B cell (primary cell): Measurements from ENCODE around the gene ASCL5. TPM values are rescaled to one million over a fixed set of nuclear protein-coding genes. Genes with fewer than 3 reads are reported as not detected.

Experiments
- ATAC-seq: fragments of 200-7000 bp; cut with Tn5 transposase; one replicate; pipeline ENCODE4 v1.10.0; 2021; ENCODE audit warnings: low read depth, mild to moderate bottlenecking, moderate number of reproducible peaks, moderate library complexity
- CTCF ChIA-PET: fragments of 350-600 bp; sonication (Branson Sonifier 250); formaldehyde crosslinking; loops from one replicate; lab custom pipeline; 2021; ENCODE audit warnings: antibody characterized with exemption, inconsistent platforms; lab: Charles Lee
- POLR2A ChIA-PET: fragments of 350-600 bp; sonication (Branson Sonifier 250); formaldehyde crosslinking; loops from one replicate; lab custom pipeline; 2021; ENCODE audit warnings: antibody characterized with exemption; lab: Charles Lee
- DNase-seq: peaks from one replicate; pipeline ENCODE4 v3.0.0; 2013
- H2AFZ ChIP-seq: 2 replicates; pipeline ENCODE4 v1.6.1; 2012; ENCODE audit warnings: mild to moderate bottlenecking, low read depth, low read length; ENCODE audit not compliant: insufficient read depth, poor library complexity, severe bottlenecking
- H3K27ac ChIP-seq, 2 donors: 1 replicate in 1 of 2; 2 replicates in 1 of 2; pipeline ENCODE4 v1.5.1; 2012 to 2013; ENCODE audit warnings: low read length in 2 of 2, mild to moderate bottlenecking in 2 of 2, moderate library complexity in 1 of 2
- H3K27me3 ChIP-seq, 4 experiments: fragments of 200-600 bp in 1 of 4; sonication (generic) in 1 of 4; replicated peaks in 1 of 4; 1 replicate in 2 of 4; 2 replicates in 2 of 4; pipeline versions ENCODE4 v1.6.1 to v1.7.0; 2013 to 2016; ENCODE audit warnings: low read length in 3 of 4, mild to moderate bottlenecking in 2 of 4, mixed read lengths in 1 of 4, moderate library complexity in 1 of 4; ENCODE audit not compliant: insufficient read depth in 4 of 4, control insufficient read depth in 3 of 4; ENCODE audit errors: control extremely low read depth in 1 of 4
- H3K36me3 ChIP-seq, 2 experiments: replicated peaks in 1 of 2; 1 replicate in 1 of 2; 2 replicates in 1 of 2; pipeline versions ENCODE4 v1.6.1 to v1.7.1; 2013; ENCODE audit warnings: low read length in 1 of 2; ENCODE audit not compliant: insufficient read depth in 2 of 2, control insufficient read depth in 1 of 2; ENCODE audit errors: control extremely low read depth in 1 of 2, extremely low read depth in 1 of 2
- H3K4me1 ChIP-seq, 2 donors: fragments of 200-600 bp in 1 of 2; sonication (generic) in 1 of 2; 1 replicate in 1 of 2; 2 replicates in 1 of 2; pipeline versions ENCODE4 v1.5.1 to v1.6.1; 2013 to 2017; ENCODE audit warnings: low read length in 2 of 2; ENCODE audit not compliant: control insufficient read depth in 2 of 2, insufficient read depth in 2 of 2
- H3K4me2 ChIP-seq: replicated peaks from 2 replicates; pipeline ENCODE3; 2012; ENCODE audit warnings: mild to moderate bottlenecking, low read depth, low read length; ENCODE audit not compliant: poor library complexity, severe bottlenecking
- H3K4me3 ChIP-seq, 5 experiments: fragments of 200-600 bp in 1 of 5; sonication (generic) in 1 of 5; 1 replicate in 3 of 5; 2 replicates in 2 of 5; pipeline versions ENCODE4 v1.5.1 to v1.7.0; 2011 to 2016; ENCODE audit warnings: low read length in 4 of 5, mild to moderate bottlenecking in 4 of 5, low read depth in 2 of 5, control low read depth in 1 of 5, moderate library complexity in 1 of 5; ENCODE audit not compliant: insufficient read depth in 1 of 5; ENCODE audit errors: control extremely low read depth in 1 of 5, extremely low read depth in 1 of 5
- H3K79me2 ChIP-seq: fragments of 200-600 bp; sonication (generic); one replicate; pipeline ENCODE4 v1.6.0; 2016; ENCODE audit warnings: low read length; ENCODE audit not compliant: control insufficient read depth, insufficient read depth
- H3K9ac ChIP-seq: fragments of 200-600 bp; sonication (generic); 2 replicates; pipeline ENCODE4 v1.6.1; 2017; ENCODE audit warnings: mild to moderate bottlenecking, low read length, moderate library complexity
- H3K9me3 ChIP-seq, 3 donors: one replicate each; pipeline versions ENCODE4 v1.6.1 to v1.7.1; 2013; ENCODE audit warnings: low read length in 2 of 3; ENCODE audit not compliant: control insufficient read depth in 2 of 3, insufficient read depth in 1 of 3; ENCODE audit errors: control extremely low read depth in 1 of 3
- H4K20me1 ChIP-seq: 2 replicates; pipeline ENCODE4 v1.6.0; 2012; ENCODE audit warnings: mild to moderate bottlenecking, low read length; ENCODE audit not compliant: insufficient read depth, control insufficient read depth, poor library complexity, severe bottlenecking
- H3K27ac Mint-ChIP-seq: one replicate; pipeline ENCODE4 v1.8.0; 2021; ENCODE audit warnings: mixed read lengths
- H3K27me3 Mint-ChIP-seq: one replicate; pipeline ENCODE4 v1.8.0; 2021; ENCODE audit warnings: mixed read lengths
- H3K4me1 Mint-ChIP-seq: one replicate; pipeline ENCODE4 v1.8.0; 2021; ENCODE audit warnings: mixed read lengths
- H3K4me3 Mint-ChIP-seq: one replicate; pipeline ENCODE4 v1.8.0; 2021; ENCODE audit warnings: mixed read lengths
- H3K9me3 Mint-ChIP-seq: one replicate; pipeline ENCODE4 v1.8.0; 2022; ENCODE audit warnings: mixed read lengths; ENCODE audit not compliant: insufficient read depth
- EZH2 ChIP-seq: IDR thresholded peaks from 2 replicates; pipeline ENCODE4 v1.6.1; 2012; ENCODE audit warnings: borderline replicate concordance, low read depth, mild to moderate bottlenecking, moderate library complexity, low read length; ENCODE audit not compliant: insufficient read depth, poor library complexity, severe bottlenecking
- WGBS: methylation state at CpG from one replicate; pipeline ENCODE4 v1.1.5; 2013; ENCODE audit warnings: missing lambda C conversion rate; ENCODE audit not compliant: insufficient coverage; 5-methylcytosine and 5-hydroxymethylcytosine counted together
- intact Hi-C: fragments of 100-400 bp; cut with micrococcal nuclease; formaldehyde crosslinking; loops from one replicate; pipeline ENCODE4 v1.10.0; 2022
- polyA plus RNA-seq: library from polyadenylated mRNA; depleted of rRNA; stranded (reverse); fragments of >200 nt; gene quantifications from 2 replicates; pipeline ENCODE4 v1.2.3, GENCODE V29; 2012
- total RNA-seq, 2 donors: library from RNA; stranded (reverse); fragments of 120-200 nt in 1 of 2; gene quantifications; 1 replicate in 1 of 2; 2 replicates in 1 of 2; pipeline versions ENCODE4 v1.2.3 to v1.2.4, GENCODE V29; 2013 to 2022
- TF ChIP-seq, protein P1 (sequence below): fragments of 200-600 bp; IDR thresholded peaks from one replicate; pipeline ENCODE4 v1.8.0; 2022; ENCODE audit warnings: antibody characterized with exemption, mild to moderate bottlenecking

The ASCL5 gene
- total and polyA plus RNA-seq, 2 donors (not counting 1 experiment from before 2014, with no cell fraction given): not detected

DNA sequence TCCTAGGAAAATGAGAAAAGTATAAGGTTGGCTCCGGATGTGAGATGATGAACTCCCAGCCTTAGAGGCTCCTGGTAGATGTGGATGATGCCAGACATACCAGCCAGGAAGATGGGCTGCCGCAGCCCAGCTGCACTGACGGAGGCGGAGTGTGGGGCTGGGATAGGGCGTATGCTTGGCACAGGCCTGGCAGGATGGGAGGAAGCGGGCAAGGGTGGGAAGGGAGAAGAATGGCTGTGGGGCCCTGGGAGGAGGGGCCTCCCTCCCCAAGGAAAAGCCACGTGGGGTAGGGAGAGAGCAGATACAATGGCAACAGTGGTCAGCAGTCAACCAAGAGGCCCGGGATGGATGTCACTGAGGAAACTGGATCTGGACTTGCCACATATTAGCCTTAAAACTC, 62.2 kb downstream of the ASCL5 start:
- no peaks in the 10 kb centered on the region for H3K4me1 ChIP-seq
- no peak overlapping the region for H3K27ac ChIP-seq
- H2AFZ ChIP-seq: no peak overlapping the region
- ATAC-seq (no peak), DNase-seq (no peak)
- no peak overlapping the region for H3K4me3 Mint-ChIP-seq
- TF ChIP-seq, protein P1, sequence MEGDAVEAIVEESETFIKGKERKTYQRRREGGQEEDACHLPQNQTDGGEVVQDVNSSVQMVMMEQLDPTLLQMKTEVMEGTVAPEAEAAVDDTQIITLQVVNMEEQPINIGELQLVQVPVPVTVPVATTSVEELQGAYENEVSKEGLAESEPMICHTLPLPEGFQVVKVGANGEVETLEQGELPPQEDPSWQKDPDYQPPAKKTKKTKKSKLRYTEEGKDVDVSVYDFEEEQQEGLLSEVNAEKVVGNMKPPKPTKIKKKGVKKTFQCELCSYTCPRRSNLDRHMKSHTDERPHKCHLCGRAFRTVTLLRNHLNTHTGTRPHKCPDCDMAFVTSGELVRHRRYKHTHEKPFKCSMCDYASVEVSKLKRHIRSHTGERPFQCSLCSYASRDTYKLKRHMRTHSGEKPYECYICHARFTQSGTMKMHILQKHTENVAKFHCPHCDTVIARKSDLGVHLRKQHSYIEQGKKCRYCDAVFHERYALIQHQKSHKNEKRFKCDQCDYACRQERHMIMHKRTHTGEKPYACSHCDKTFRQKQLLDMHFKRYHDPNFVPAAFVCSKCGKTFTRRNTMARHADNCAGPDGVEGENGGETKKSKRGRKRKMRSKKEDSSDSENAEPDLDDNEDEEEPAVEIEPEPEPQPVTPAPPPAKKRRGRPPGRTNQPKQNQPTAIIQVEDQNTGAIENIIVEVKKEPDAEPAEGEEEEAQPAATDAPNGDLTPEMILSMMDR: no peak
- no peak for TF ChIP-seq EZH2
- CTCF ChIA-PET: interaction anchor here (1.0 to 1.4 kb wide), 2 partner anchors 50 to 92 kb away, joined by 3 to 4 read pairs; no protein-coding TSS in a partner anchor
- H3K27me3 ChIP-seq: peaks cover 0 to 4% (median 0%) of the 10 kb centered on the region in 4 experiments
- no peak overlapping the region for H3K4me2 ChIP-seq
- no peaks in the 10 kb centered on the region for H4K20me1 ChIP-seq
- no peaks in the 10 kb centered on the region for H3K4me1 Mint-ChIP-seq
- H3K9ac ChIP-seq: no peak overlapping the region
- no peak overlapping the region for H3K4me3 ChIP-seq
- intact Hi-C loops: no loop called here
- no peaks in the 10 kb centered on the region for H3K79me2 ChIP-seq
- H3K27me3 Mint-ChIP-seq: peaks cover 16% of the 10 kb centered on the region
- no peaks in the 10 kb centered on the region for H3K36me3 ChIP-seq
- no peaks in the 10 kb centered on the region for H3K9me3 ChIP-seq
- H3K9me3 Mint-ChIP-seq: no peaks in the 10 kb centered on the region
- no peak overlapping the region for H3K27ac Mint-ChIP-seq
- 90% methylated on average over 7 of the region's 8 CpGs for WGBS
- POLR2A ChIA-PET: no interaction called here

Other genes with a start within 250 kb of the ASCL5 start
- gene INAVA, start 232.3 kb downstream of the ASCL5 start, total RNA-seq: 0.34 TPM in 1 of 2 replicates, not detected in the other
- gene INAVA, start 232.3 kb downstream of the ASCL5 start, polyA plus RNA-seq: 0.06 and 0.07 TPM in 2 replicates
- 41.6 and 42.0 TPM in 2 replicates for gene KIF21B, start 103.5 kb downstream of the ASCL5 start, total RNA-seq
- gene KIF21B, start 103.5 kb downstream of the ASCL5 start, polyA plus RNA-seq: 32.0 and 41.1 TPM in 2 replicates
- not detected in 2 replicates for gene CACNA1S, start 14.8 kb downstream of the ASCL5 start, total RNA-seq
- gene CACNA1S, start 14.8 kb downstream of the ASCL5 start, polyA plus RNA-seq: not detected in 2 replicates
- gene TMEM9, start 27.3 kb upstream of the ASCL5 start, total RNA-seq: 28.9 and 29.2 TPM in 2 replicates
- gene TMEM9, start 27.3 kb upstream of the ASCL5 start, polyA plus RNA-seq: 23.6 and 25.2 TPM in 2 replicates
- not detected in 2 replicates for gene IGFN1, start 63.6 kb upstream of the ASCL5 start, total RNA-seq
- gene IGFN1, start 63.6 kb upstream of the ASCL5 start, polyA plus RNA-seq: not detected in 2 replicates
- not detected in 2 replicates for gene PKP1, start 156.3 kb upstream of the ASCL5 start, total RNA-seq
- not detected in 2 replicates for gene PKP1, start 156.3 kb upstream of the ASCL5 start, polyA plus RNA-seq